KMS-11 (cell line): ENCODE data around the gene ARHGEF26.

Source experiments
- H2AFZ ChIP-seq: fragments of 200-600 bp; sonication (generic); 2 replicates; pipeline ENCODE4 v1.6.1; 2016; ENCODE audit warnings: antibody characterized with exemption, mixed run types, low read depth
- H3K27ac ChIP-seq: fragments of 200-600 bp; sonication (generic); 2 replicates; pipeline ENCODE4 v1.6.1; 2016; ENCODE audit warnings: mild to moderate bottlenecking, mixed run types
- H3K27me3 ChIP-seq: fragments of 200-600 bp; sonication (generic); 2 replicates; pipeline ENCODE4 v1.6.1; 2017; ENCODE audit warnings: mild to moderate bottlenecking, low read depth, mixed run types, moderate library complexity; ENCODE audit not compliant: insufficient read depth
- H3K36me3 ChIP-seq: fragments of 200-600 bp; sonication (generic); 2 replicates; pipeline ENCODE4 v1.6.1; 2017; ENCODE audit warnings: mild to moderate bottlenecking, mixed run types; ENCODE audit not compliant: insufficient read depth
- H3K4me1 ChIP-seq: fragments of 200-600 bp; sonication (generic); 2 replicates; pipeline ENCODE4 v1.6.1; 2016; ENCODE audit warnings: mild to moderate bottlenecking, low read depth, mixed run types; ENCODE audit not compliant: poor library complexity, severe bottlenecking
- H3K4me2 ChIP-seq: fragments of 200-600 bp; sonication (generic); 2 replicates; pipeline ENCODE4 v1.7.0; 2016; ENCODE audit warnings: mild to moderate bottlenecking, mixed run types
- H3K4me3 ChIP-seq: fragments of 200-600 bp; sonication (generic); IDR thresholded peaks from 2 replicates; pipeline ENCODE4 v1.6.1; 2017; ENCODE audit warnings: low read depth, low read length, mixed read lengths; ENCODE audit not compliant: insufficient read depth
- H3K79me2 ChIP-seq: fragments of 200-600 bp; sonication (generic); 2 replicates; pipeline ENCODE4 v1.6.1; 2016; ENCODE audit warnings: low read depth, mixed run types; ENCODE audit not compliant: insufficient read depth
- H3K9ac ChIP-seq: fragments of 200-600 bp; sonication (generic); 2 replicates; pipeline ENCODE4 v1.6.1; 2016; ENCODE audit warnings: mild to moderate bottlenecking, mixed run types
- H4K20me1 ChIP-seq: fragments of 200-600 bp; sonication (generic); 2 replicates; pipeline ENCODE4 v1.6.1; 2016; ENCODE audit warnings: mild to moderate bottlenecking, mixed run types; ENCODE audit not compliant: insufficient read depth
- TF ChIP-seq, protein P1 (sequence below): fragments of 200-600 bp; sonication (generic); conservative IDR thresholded peaks from 2 replicates; pipeline ENCODE4 v1.6.1; 2017; ENCODE audit warnings: low read depth, mild to moderate bottlenecking, antibody characterized with exemption, low read length, moderate library complexity, mixed read lengths

Gene ARHGEF26

DNA sequence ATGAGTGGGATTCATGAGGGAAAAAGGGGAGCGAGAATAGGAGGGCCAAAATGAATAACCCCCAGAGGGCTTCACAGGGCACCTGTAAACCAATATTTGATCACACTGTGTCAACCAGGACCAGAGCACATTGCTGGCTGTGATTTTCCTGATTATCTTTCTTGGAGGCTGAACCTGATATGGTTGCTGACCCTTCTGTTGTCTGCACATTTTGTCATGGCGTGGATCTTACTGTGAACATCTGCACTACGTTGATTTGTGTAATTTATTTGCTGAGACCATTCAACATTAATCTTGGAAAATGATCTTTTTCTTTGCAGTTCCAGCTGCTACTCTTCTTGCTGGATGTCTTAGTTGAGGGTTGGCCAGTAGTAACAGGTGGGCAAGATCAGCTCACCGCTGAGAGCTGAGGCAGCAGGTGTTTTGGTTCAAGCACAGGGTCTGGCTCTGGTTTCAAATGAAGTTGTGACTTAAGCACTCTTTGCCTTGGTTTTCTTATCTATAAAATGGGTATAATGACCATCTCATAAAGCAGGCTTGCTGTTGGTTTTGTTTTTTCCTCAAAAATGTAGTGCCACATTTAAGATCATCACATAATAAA is 61.2 kb downstream of the ARHGEF26 start:
- no peak overlapping the region for H3K4me2 ChIP-seq
- H3K79me2 ChIP-seq: no peaks in the 10 kb centered on the region
- H3K36me3 ChIP-seq: no peaks in the 10 kb centered on the region
- H3K4me3 ChIP-seq: no peak overlapping the region
- no peaks in the 10 kb centered on the region for H4K20me1 ChIP-seq
- H3K27ac ChIP-seq: no peak overlapping the region
- no peaks in the 10 kb centered on the region for H3K27me3 ChIP-seq
- no peak overlapping the region for H2AFZ ChIP-seq
- TF ChIP-seq, protein P1, sequence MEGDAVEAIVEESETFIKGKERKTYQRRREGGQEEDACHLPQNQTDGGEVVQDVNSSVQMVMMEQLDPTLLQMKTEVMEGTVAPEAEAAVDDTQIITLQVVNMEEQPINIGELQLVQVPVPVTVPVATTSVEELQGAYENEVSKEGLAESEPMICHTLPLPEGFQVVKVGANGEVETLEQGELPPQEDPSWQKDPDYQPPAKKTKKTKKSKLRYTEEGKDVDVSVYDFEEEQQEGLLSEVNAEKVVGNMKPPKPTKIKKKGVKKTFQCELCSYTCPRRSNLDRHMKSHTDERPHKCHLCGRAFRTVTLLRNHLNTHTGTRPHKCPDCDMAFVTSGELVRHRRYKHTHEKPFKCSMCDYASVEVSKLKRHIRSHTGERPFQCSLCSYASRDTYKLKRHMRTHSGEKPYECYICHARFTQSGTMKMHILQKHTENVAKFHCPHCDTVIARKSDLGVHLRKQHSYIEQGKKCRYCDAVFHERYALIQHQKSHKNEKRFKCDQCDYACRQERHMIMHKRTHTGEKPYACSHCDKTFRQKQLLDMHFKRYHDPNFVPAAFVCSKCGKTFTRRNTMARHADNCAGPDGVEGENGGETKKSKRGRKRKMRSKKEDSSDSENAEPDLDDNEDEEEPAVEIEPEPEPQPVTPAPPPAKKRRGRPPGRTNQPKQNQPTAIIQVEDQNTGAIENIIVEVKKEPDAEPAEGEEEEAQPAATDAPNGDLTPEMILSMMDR: no peak
- no peak overlapping the region for H3K9ac ChIP-seq
- H3K4me1 ChIP-seq: peaks cover 5% of the 10 kb centered on the region

DNA sequence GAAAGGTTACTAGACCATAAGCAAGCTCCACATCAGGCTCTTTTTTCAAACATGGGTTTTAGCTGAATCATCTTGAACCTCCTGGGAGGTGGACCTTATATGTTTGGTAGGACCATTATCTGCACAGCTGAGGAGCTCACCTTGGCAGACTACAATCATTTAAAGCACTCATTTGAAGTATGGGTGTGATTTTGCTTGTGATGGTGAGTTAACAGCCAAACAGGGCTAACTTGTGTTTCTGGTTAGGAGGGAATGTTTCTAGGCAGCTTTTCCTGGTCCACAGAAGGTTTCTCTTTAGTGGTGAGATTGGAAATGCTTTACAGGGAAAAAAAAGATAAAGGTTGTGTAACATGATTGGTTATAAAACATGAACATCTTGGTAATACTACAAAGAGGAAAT is 61.8 kb downstream of the ARHGEF26 start:
- H3K79me2 ChIP-seq: no peaks in the 10 kb centered on the region
- TF ChIP-seq, protein P1: no peak
- no peak overlapping the region for H2AFZ ChIP-seq
- H3K36me3 ChIP-seq: no peaks in the 10 kb centered on the region
- H3K27me3 ChIP-seq: no peaks in the 10 kb centered on the region
- H3K4me2 ChIP-seq: no peak overlapping the region
- H4K20me1 ChIP-seq: no peaks in the 10 kb centered on the region
- H3K4me3 ChIP-seq: no peak overlapping the region
- H3K27ac ChIP-seq: no peak overlapping the region
- peaks cover 5% of the 10 kb centered on the region for H3K4me1 ChIP-seq
- H3K9ac ChIP-seq: no peak overlapping the region

GRCh38 chr3:154184582-154184981 is 63.4 kb downstream of the ARHGEF26 start:
- H3K27me3 ChIP-seq: no peaks in the 10 kb centered on the region
- no peak overlapping the region for H3K9ac ChIP-seq
- H3K4me1 ChIP-seq: no peaks in the 10 kb centered on the region
- no peaks in the 10 kb centered on the region for H4K20me1 ChIP-seq
- no peak overlapping the region for H3K27ac ChIP-seq
- H2AFZ ChIP-seq: no peak overlapping the region
- TF ChIP-seq, protein P1: no peak
- no peak overlapping the region for H3K4me3 ChIP-seq
- H3K36me3 ChIP-seq: no peaks in the 10 kb centered on the region
- no peaks in the 10 kb centered on the region for H3K79me2 ChIP-seq
- H3K4me2 ChIP-seq: no peak overlapping the region

DNA sequence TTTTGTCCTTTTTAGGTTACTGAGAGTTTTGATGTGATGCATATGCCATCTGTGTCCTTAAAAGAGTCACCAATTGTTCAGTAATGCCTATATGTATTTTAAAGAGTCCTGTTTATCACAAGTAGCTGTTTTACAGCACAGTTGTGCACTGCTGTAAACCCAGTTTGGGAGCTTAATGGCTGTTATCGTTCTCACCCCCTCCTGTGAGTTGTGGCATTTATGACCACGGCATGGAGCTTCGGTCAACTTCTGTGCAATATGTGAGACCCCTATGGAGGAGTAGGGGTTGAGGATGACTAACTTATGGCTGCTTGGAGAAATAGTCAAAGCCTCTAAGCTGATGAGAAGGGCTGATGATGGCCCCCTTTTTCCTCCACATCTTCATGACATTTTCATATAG is 67.2 kb downstream of the ARHGEF26 start:
- H3K27me3 ChIP-seq: no peaks in the 10 kb centered on the region
- H4K20me1 ChIP-seq: no peaks in the 10 kb centered on the region
- no peaks in the 10 kb centered on the region for H3K79me2 ChIP-seq
- no peak overlapping the region for H3K4me2 ChIP-seq
- no peak overlapping the region for H3K27ac ChIP-seq
- no peak overlapping the region for H3K9ac ChIP-seq
- H2AFZ ChIP-seq: no peak overlapping the region
- TF ChIP-seq, protein P1: no peak
- H3K36me3 ChIP-seq: no peaks in the 10 kb centered on the region
- H3K4me1 ChIP-seq: no peaks in the 10 kb centered on the region
- no peak overlapping the region for H3K4me3 ChIP-seq
